Hepatocyte (in vitro differentiated cells): ENCODE measurements around the gene SYNE2. TPM values are rescaled to one million over a fixed set of nuclear protein-coding genes. Genes with fewer than 3 reads are reported as not detected.

ENCODE experiments used
- DNase-seq: peaks from one replicate; pipeline ENCODE4 v3.0.0-alpha.2; 2016; ENCODE audit warnings: low spot score
- H2AFZ ChIP-seq: fragments of 200-600 bp; sonication (generic); 2 replicates; pipeline ENCODE4 v1.6.0; 2016; ENCODE audit warnings: antibody characterized with exemption, mild to moderate bottlenecking
- H3K27ac ChIP-seq: fragments of 200-600 bp; sonication (generic); 2 replicates; pipeline ENCODE4 v1.5.1; 2016; ENCODE audit warnings: mild to moderate bottlenecking
- H3K27me3 ChIP-seq: fragments of 200-600 bp; sonication (generic); 2 replicates; pipeline ENCODE4 v1.6.1; 2016
- H3K36me3 ChIP-seq: fragments of 200-600 bp; sonication (generic); replicated peaks from 2 replicates; pipeline ENCODE4 v1.5.1; 2016; ENCODE audit warnings: low read depth; ENCODE audit not compliant: insufficient read depth
- H3K4me1 ChIP-seq: fragments of 200-600 bp; sonication (generic); 2 replicates; pipeline ENCODE4 v1.5.1; 2016; ENCODE audit warnings: mild to moderate bottlenecking, moderate library complexity; ENCODE audit not compliant: insufficient read depth
- H3K4me2 ChIP-seq: fragments of 200-600 bp; sonication (generic); 2 replicates; pipeline ENCODE4 v1.6.0; 2016
- H3K4me3 ChIP-seq: fragments of 200-600 bp; sonication (generic); 2 replicates; pipeline ENCODE4 v1.5.1; 2016; ENCODE audit warnings: mild to moderate bottlenecking
- H3K79me2 ChIP-seq: fragments of 200-600 bp; sonication (generic); 2 replicates; pipeline ENCODE4 v1.6.0; 2017; ENCODE audit warnings: mild to moderate bottlenecking
- H3K9me2 ChIP-seq: fragments of 200-600 bp; sonication (generic); replicated peaks from 2 replicates; pipeline ENCODE4 v1.6.0; 2017; ENCODE audit warnings: mild to moderate bottlenecking; ENCODE audit not compliant: insufficient read depth
- H3K9me3 ChIP-seq: fragments of 200-600 bp; sonication (generic); 2 replicates; pipeline ENCODE4 v1.5.1; 2016; ENCODE audit warnings: low read depth, mild to moderate bottlenecking
- H4K20me1 ChIP-seq: fragments of 200-600 bp; sonication (generic); 2 replicates; pipeline ENCODE4 v1.6.0; 2016; ENCODE audit warnings: mild to moderate bottlenecking; ENCODE audit not compliant: insufficient read depth, poor library complexity, severe bottlenecking
- EZH2 ChIP-seq: fragments of 200-600 bp; sonication (generic); IDR thresholded peaks from 2 replicates; pipeline ENCODE4 v1.6.1; 2016; ENCODE audit warnings: antibody characterized with exemption, mild to moderate bottlenecking, borderline replicate concordance
- EZH2phosphoT487 ChIP-seq: fragments of 200-600 bp; sonication (generic); IDR thresholded peaks from one replicate; pipeline ENCODE4 v1.6.1; 2018; ENCODE audit warnings: antibody characterized with exemption, mild to moderate bottlenecking, low read depth, moderate library complexity; ENCODE audit not compliant: unreplicated experiment, severe bottlenecking
- WGBS: methylation state at CpG from one replicate; pipeline ENCODE4 v1.1.6; 2016; ENCODE audit warnings: low lambda C conversion rate; ENCODE audit errors: missing lambda C conversion rate; 5-methylcytosine and 5-hydroxymethylcytosine counted together
- polyA plus RNA-seq: library from polyadenylated mRNA; unstranded; fragments of >200 nt; fragmentation: Nextera tagmentation; extraction: Ambion mirVana; gene quantifications from 2 replicates; pipeline ENCODE4 v1.2.1, GENCODE V29; 2016
- total RNA-seq: library from RNA; depleted of rRNA; stranded (reverse); fragments of >200 nt; gene quantifications from 2 replicates; pipeline ENCODE4 v1.2.3, GENCODE V29; 2014
- TF ChIP-seq, protein P1 (sequence below): fragments of 200-600 bp; sonication (generic); IDR thresholded peaks from 2 replicates; pipeline ENCODE4 v1.5.1; 2016; ENCODE audit warnings: antibody characterized with exemption, mild to moderate bottlenecking; ENCODE audit not compliant: poor library complexity

SYNE2 gene
- total and polyA plus RNA-seq, 2 experiments from 2014 or later, result 21.0 to 58.6 TPM

GRCh38 chr14:64158608-64159007 lies 305.8 kb downstream of the SYNE2 start:
- DNase-seq, result no peak
- H3K9me2 ChIP-seq, result no peaks in the 10 kb centered on the region
- TF ChIP-seq, protein P1, sequence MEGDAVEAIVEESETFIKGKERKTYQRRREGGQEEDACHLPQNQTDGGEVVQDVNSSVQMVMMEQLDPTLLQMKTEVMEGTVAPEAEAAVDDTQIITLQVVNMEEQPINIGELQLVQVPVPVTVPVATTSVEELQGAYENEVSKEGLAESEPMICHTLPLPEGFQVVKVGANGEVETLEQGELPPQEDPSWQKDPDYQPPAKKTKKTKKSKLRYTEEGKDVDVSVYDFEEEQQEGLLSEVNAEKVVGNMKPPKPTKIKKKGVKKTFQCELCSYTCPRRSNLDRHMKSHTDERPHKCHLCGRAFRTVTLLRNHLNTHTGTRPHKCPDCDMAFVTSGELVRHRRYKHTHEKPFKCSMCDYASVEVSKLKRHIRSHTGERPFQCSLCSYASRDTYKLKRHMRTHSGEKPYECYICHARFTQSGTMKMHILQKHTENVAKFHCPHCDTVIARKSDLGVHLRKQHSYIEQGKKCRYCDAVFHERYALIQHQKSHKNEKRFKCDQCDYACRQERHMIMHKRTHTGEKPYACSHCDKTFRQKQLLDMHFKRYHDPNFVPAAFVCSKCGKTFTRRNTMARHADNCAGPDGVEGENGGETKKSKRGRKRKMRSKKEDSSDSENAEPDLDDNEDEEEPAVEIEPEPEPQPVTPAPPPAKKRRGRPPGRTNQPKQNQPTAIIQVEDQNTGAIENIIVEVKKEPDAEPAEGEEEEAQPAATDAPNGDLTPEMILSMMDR, result no peak
- TF ChIP-seq EZH2 (no peak), EZH2phosphoT487 (no peak)
- no peaks in the 10 kb centered on the region for H4K20me1 ChIP-seq
- H3K79me2 ChIP-seq, result no peaks in the 10 kb centered on the region
- H3K27ac ChIP-seq, result no peak overlapping the region
- H3K36me3 ChIP-seq, result no peaks in the 10 kb centered on the region
- H3K27me3 ChIP-seq, result no peaks in the 10 kb centered on the region
- H3K4me1 ChIP-seq, result no peaks in the 10 kb centered on the region
- no peak overlapping the region for H2AFZ ChIP-seq
- H3K4me3 ChIP-seq, result no peak overlapping the region
- H3K4me2 ChIP-seq, result no peak overlapping the region
- no peaks in the 10 kb centered on the region for H3K9me3 ChIP-seq
- 92% methylated on average over 2 of the region's 2 CpGs for WGBS

DNA sequence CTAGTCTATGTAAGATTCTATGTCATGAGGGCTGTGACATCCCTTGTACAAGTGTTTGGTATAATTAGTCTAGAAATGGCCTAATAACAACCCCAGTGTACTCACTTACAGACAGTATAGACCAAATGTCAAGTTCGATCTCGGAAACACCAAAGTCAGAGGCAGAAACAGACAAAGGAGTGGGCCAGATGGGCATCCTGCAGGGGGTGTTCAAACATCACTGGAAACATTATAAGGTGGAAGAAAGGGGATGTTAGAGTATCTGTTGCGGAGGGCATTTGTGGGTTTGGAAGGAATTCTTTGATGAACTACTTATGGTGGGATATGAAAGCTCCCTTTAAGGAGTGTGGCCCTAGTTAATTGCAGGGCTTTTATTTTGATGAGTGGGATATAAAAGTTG lies 306.8 kb downstream of the SYNE2 start:
- 95% methylated on average over 3 of the region's 3 CpGs for whole genome bisulfite sequencing
- Histone ChIP-seq H2AFZ (no peak overlapping the region), H3K36me3 (no peaks in the 10 kb centered on the region), H4K20me1 (no peaks in the 10 kb centered on the region), H3K9me3 (no peaks in the 10 kb centered on the region), H3K79me2 (no peaks in the 10 kb centered on the region), H3K27ac (no peak overlapping the region), H3K4me1 (no peaks in the 10 kb centered on the region), H3K9me2 (no peaks in the 10 kb centered on the region), H3K27me3 (no peaks in the 10 kb centered on the region), H3K4me3 (no peak overlapping the region), H3K4me2 (no peak overlapping the region)
- TF ChIP-seq EZH2phosphoT487, result no peak
- no peak for TF ChIP-seq EZH2
- TF ChIP-seq, protein P1, result no peak
- no peak for DNase-seq

DNA sequence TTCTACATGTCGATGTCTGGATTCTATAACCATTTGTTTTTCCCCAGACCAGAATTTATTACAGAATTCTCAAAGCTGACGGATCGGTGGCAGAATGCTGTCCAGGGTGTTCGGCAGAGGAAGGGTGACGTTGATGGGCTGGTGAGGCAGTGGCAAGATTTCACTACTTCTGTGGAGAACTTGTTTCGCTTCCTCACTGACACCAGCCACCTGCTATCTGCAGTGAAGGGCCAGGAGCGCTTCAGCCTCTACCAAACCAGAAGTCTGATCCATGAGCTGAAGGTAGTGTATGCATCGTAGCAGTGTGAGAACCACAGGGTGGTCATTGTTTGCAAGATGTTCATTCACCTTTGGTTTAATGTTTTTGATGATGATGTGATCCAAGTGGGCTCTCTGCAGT lies 317.4 kb downstream of the SYNE2 start:
- Histone ChIP-seq H3K79me2 (no peaks in the 10 kb centered on the region), H3K4me2 (no peak overlapping the region), H3K27me3 (no peaks in the 10 kb centered on the region), H3K9me3 (no peaks in the 10 kb centered on the region), H4K20me1 (no peaks in the 10 kb centered on the region), H3K4me3 (no peak overlapping the region), H3K36me3 (no peaks in the 10 kb centered on the region), H2AFZ (no peak overlapping the region), H3K27ac (no peak overlapping the region), H3K9me2 (no peaks in the 10 kb centered on the region), H3K4me1 (no peaks in the 10 kb centered on the region)
- 97% methylated on average over 8 of the region's 8 CpGs for WGBS
- no peak for DNase-seq
- TF ChIP-seq, protein P1, result no peak
- TF ChIP-seq EZH2 (no peak), EZH2phosphoT487 (no peak)
